Measurements from ENCODE around the gene CDC14B.

CDC14B gene

DNA sequence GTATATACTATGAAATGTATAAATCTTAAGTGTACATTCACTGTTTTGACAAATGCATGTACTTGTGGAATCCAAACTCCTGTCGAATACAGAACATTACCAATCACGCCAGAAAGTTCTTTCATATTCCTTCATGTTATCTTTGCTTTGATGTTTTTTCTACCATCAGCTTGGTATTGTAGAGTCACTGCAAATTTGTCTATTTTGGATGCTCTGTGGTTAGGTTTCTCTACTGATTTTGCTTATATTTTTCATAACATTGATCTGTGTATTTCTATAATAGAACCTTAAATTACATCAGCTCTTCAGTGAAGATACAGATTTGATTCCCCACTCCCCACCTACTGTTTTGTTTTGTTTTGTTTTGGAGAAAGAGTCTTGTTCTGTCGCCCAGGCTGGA lies 138.9 kb downstream of the CDC14B start:
- no peak for DNase-seq

DNA sequence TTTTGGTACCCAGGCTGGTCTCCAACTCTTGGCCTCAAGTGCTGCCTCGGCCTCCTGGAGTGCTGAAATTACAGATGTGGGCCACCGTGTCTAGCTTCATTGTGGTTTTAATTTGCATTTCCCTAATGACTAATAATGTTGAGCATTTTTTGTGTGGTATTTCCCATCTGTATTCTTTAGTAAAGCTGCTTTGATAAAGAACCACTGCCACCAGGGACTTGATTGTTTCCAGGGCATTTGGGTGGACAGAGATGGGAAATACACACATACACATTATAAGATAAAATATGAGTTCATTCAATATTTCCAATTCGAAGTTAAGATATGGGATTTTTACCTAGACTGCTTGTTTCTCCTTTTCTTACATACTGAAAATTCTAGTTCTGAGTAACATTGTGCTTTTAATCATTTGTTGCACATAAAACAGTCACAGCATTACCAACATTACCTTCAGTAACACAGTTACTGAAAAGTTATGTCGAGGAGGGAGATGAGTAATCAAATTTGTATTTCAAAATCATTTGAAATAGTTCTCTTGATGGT lies 140.7 kb downstream of the CDC14B start:
- no peak for DNase-seq

DNA sequence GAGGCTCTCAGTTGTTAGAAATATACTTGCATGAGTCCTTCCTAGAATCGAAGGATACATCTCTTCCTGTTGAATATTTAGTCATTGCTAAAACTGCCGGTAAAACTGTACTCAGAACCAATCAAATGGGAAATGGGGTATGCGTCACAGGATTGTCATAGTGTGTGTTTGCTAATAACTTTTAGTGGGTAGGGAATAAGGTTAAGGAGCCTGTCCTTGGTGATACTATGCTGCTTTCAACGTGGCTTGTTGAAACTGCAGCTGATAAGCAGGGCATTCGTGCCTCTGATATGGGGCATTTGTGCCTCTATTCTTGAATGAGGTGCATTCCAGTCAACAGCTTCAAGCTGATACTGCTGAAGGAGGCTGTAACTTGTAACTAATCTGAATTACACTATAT lies 143.1 kb downstream of the CDC14B start:
- no peak for DNase-seq

DNA sequence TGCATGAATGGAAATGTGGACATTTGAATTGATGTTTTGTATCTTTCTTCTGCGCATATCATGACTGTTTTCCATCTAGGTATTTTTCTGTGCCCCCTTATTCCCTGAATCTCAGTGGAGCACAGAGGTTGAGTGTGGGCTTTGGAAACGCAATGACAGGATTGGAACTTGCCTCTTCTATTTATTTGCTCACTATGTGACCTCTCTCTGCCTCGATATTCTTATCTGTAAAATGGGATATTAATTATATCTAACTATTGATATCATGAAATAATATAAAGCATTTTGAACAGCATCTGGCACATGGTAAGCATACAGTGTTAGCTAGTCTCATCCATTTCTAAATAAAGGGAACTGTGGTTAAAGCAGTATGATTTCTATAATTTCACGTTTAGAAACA lies 143.6 kb downstream of the CDC14B start:
- DNase-seq: no peak

DNA sequence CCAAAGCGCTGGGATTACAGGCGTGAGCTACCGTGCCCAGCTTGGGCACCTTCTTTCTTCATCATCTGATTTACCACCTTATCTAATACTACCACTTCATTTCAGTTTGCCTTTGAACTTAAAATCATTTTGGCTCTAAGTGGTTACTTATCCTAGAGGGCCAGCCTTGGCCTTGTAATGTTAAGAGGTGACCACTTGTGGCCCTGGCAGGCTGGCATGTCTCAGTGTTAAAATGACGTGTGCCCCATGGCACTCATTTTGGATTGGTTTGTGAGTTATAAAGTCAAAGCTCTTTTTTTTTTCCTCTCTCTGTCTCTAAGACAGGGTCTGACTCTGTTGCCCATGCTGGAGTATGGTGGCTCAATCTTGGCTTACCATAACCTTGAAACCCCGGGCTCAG lies 151.9 kb downstream of the CDC14B start:
- DNase-seq: no peak

DNA sequence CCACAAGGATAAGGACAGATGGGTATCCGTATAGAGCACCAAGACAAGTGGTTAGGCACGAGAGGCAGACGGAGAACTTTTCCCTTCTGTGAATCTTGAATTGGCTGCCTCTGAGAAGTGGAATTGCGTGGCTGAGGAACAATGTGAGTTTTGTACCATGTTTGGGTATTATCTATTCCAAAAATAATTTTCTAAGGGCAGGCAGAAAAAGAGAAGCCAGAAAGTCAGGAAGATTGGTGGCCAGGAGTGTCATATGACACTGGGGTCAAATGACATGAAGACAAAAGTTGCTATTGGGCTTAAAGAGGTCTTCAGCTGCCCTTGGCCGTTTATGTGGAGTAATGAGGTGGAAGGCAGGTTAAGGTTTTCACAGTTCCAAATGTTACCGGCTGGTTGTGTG lies 155.2 kb downstream of the CDC14B start:
- no peak for DNase-seq

DNA sequence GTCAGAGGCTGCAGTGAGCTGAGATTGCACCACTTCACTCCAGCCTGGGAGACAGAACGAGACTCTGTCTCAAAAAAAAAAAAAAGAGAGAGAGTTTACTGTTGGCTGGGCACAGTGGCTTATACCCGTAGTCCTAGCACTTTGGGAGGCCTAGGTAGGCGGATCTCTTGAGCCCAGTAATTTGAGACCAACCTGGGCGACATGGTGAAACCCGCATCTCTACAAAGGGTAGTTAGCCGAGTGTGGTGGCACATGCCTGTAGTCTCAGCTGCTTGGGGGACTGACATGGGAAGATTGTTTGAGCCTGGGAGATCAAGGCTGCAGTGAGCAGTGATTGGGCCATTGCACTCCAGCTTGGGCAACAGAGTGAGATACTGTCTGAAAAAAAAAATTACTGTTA lies 157.1 kb downstream of the CDC14B start:
- DNase-seq: no peak

DNA sequence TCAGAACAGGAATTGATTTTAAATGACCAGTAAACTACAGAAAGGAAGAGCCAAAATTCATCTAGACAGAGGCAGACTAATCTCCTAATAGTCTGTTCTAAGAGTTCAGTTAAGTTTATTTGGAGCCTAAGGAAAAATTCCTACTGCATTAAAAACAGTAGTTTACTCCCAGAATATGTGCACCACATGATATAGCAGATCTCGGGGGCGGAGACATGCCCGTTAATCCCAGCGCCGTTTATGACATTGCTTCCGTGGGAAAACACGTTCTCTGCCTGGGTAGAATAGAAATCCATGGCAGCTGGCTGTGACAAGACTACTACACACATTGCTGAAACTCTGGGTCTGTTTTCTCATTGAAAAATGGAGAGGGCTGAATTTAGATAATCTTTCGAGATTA lies 158.3 kb downstream of the CDC14B start:
- DNase-seq: no peak

DNA sequence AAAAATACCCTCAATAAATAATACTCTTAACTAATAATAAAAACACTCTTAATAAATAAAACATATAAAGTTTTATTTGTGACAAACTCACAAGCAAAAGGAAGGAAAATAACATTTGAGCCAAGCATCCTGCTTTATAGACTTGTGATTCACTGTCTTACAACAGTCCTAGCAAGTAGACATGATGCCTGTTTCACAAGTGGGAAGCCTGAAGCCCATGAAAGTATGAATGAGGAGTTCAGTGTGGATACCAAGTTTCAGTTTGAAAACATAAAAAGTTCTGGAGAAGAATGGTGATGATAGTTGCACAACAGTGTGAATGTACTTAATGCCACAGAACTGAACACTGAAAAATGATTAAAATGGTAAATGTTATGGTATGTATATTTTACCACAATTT lies 158.8 kb downstream of the CDC14B start:
- DNase-seq: no peak

DNA sequence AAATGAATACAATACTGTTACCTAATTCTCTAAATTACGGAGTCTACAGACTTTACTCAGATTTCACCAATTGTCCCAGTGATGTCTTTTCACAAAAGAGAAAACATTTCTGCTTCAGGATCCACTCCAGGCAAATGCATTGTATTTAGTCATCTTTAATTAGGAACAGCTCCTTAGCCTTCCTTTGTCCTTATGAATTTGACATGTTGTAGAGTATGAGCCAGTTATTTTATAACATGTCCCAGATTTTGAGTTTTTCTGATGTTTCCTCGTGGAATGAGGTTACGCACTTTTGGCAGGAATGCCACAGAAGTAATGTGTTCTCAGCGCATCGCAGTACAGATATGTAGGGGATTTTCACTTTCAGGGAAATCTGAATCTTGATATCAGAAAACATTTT lies 159.2 kb downstream of the CDC14B start:
- no peak for DNase-seq

DNA sequence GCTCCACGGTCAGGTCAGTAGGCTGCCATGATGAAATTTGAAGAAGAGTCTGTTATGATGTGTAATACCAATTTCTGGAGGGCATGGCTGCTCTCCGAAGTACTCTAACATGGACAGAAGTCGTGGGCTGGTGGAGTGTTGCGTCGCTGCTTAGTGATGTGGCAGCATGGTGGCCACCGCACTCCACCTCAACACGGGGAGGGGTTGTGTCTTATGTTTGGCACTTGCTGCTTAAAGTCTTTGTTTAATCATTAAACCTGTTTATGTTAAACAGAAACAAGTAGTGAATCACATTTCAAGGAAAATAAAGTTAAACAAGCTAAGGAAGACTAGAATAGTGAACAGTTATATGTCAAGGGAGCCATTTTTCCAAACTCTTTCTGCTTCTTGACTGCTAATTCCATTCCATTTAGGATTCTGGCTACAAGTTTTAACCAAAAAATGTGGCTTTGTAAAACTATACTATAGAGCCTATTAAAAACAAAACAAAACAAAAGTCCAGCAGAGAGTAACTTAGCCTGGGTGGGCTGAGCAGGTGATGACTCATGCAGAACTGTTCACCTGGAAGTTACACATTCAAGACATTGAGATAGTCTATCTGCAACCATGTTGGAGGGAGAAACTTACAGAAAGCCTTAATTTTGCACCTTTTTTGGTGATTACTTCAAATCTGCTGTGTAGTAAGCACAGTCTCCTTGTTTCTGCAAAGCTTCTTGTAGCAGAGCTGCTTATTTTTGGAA lies 160.2 kb downstream of the CDC14B start:
- DNase-seq: no peak

DNA sequence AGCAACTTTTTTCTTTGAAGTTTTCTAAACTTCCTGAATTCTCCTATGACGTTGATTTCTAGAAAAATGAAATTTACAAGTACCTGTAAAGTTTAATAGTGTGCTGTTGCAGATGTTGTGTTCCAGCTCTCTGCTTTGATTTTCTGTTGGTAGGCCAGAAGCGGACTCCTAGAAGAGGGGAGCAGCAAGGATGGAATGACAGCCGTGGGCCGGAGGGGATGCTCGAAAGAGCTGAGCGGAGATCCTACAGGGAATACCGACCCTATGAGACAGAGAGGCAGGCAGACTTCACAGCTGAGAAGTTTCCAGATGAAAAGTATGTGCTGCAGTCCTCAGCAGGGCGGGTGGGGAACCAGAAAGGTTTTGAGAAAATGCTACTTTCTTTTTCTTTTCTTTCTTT lies 161.4 kb downstream of the CDC14B start:
- no peak for DNase-seq

DNA sequence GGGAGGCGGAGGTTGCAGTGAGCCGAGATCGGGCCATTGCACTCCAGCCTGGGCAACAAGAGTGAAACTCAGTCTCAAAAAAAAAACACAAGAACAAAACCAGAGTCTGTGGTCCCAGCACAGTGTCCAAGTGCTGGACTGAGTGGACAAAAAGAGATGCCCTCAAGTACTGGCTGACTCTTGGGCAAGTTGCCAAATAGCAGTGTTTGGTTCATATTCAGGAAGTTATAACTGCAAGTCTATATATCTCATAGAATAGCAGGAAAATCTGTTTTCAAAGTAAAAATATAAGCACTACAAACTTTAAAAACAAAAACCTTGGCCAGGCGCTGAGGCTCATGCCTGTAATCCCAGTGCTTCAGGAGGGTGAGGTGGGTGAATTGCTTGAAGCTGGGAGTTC lies 162.4 kb downstream of the CDC14B start:
- no peak for DNase-seq

DNA sequence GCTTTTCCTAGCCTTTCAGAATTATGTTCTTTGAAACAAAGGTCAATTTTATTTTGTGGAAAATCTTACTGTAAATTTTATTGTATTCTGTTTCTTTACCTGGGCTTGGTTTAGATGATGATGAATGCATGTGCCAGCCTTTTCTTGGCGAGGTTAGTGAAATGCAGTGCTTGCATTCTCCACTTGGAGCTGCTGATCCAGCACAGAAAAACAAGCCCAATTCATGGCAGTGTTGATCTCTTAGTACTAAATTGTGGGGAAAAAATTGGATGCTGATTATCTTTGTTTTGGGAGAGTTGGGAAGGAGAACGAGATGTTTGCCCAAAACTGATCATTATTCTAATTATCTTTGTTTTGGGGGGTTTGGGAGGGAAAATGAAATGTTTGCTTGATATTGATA lies 166.0 kb downstream of the CDC14B start:
- DNase-seq: peak; percentile 10

DNA sequence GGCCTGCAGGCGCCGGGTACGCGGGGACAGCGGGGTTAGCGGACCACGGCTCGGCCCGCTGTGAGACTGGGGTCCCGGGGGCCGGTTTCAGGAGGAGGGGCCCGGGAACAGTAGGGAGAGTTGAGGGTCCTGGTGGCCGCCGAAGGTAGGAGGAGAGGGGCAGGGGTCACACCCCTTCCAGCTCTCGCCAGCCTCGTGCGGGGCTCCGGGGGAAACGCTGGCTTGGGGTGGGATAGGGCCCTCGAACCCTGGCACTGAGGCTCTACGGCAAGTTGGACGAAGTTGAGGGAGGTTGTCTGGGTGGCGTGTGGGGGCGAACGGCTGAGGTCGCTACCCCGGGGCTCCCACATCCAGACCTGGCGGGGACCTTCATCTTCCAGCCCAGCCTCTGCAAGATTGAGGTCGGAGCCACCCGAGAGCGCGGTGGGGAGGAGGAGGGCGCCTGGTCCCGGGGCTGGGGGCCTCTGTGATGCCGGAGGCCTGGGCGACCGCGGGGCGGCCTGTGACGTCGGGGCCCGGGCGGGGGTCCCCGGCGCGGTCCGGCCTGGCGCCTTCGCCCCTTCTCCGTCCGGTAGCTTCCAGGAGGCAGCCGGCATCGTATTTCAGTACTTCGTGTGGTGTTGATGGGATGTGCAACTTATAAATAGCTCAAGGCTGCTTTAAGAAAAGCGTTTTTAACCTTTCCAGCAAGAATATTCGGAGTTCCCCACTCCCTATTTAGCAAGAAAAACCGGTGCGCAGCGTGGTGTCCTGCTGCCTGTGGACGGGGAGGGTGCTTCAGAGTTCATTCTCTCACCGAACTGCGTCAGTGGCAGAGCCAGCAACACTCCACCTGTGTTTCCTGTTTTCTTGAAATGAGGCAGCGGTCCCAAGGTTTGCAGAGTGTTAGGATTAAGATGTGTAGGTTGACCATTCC lies 168.8 kb downstream of the CDC14B start:
- peak; percentile 49 for DNase-seq
